Caco-2 (cell line): ENCODE data around the gene DSG4. TPM values are rescaled to one million over a fixed set of nuclear protein-coding genes. Genes with fewer than 3 reads are reported as not detected.

Experiments used
- BruUV-seq: library from RNA; stranded (reverse); fragments of 400-500 nt; replicated peaks from 2 replicates; lab custom pipeline; 2021; lab: Mats Ljungman, UMichigan
- CTCF ChIA-PET: fragments of 300-600 bp; sonication (Branson Sonifier 250); formaldehyde crosslinking; loops from one replicate; lab custom pipeline; 2022; ENCODE audit warnings: antibody characterized with exemption; lab: Charles Lee
- POLR2A ChIA-PET: fragments of 300-600 bp; sonication (Branson Sonifier 250); formaldehyde crosslinking; loops from one replicate; lab custom pipeline; 2022; ENCODE audit warnings: antibody characterized with exemption; lab: Charles Lee
- DNase-seq, 2 experiments: peaks; one replicate each; pipeline versions ENCODE4 v3.0.0 to v3.0.0-alpha.2; 2020 to 2022
- H3K27me3 ChIP-seq: replicated peaks from 2 replicates; pipeline ENCODE4 v1.6.0; 2011; ENCODE audit warnings: low read length; ENCODE audit not compliant: control insufficient read depth, insufficient read depth
- H3K36me3 ChIP-seq: 2 replicates; pipeline ENCODE4 v1.5.1; 2011; ENCODE audit warnings: low read length; ENCODE audit not compliant: control insufficient read depth, insufficient read depth
- H3K4me1 ChIP-seq: fragments of 250-450 bp; sonication (Bioruptor Pico); 2 replicates; pipeline ENCODE4 v1.5.1; 2020; ENCODE audit warnings: mild to moderate bottlenecking
- H3K4me3 ChIP-seq: 2 replicates; pipeline ENCODE4 v1.5.1; 2011; ENCODE audit warnings: low read depth, mild to moderate bottlenecking, control low read depth, low read length
- H3K9me3 ChIP-seq: fragments of 250-450 bp; sonication (Bioruptor Pico); 2 replicates; pipeline ENCODE4 v1.5.1; 2020; ENCODE audit warnings: mild to moderate bottlenecking, moderate library complexity
- H3K27ac Mint-ChIP-seq: one replicate; pipeline ENCODE4 v1.8.0; 2022; ENCODE audit warnings: mixed read lengths; ENCODE audit not compliant: unreplicated experiment
- H3K27me3 Mint-ChIP-seq: one replicate; pipeline ENCODE4 v1.8.0; 2022; ENCODE audit warnings: mixed read lengths; ENCODE audit not compliant: insufficient read depth, unreplicated experiment
- H3K36me3 Mint-ChIP-seq: one replicate; pipeline ENCODE4 v1.8.0; 2022; ENCODE audit warnings: mild to moderate bottlenecking, mixed read lengths; ENCODE audit not compliant: insufficient read depth, unreplicated experiment
- H3K4me1 Mint-ChIP-seq: one replicate; pipeline ENCODE4 v1.8.0; 2022; ENCODE audit warnings: low read depth, mixed read lengths; ENCODE audit not compliant: unreplicated experiment
- H3K4me3 Mint-ChIP-seq: one replicate; pipeline ENCODE4 v1.8.0; 2022; ENCODE audit warnings: mild to moderate bottlenecking, moderate library complexity, mixed read lengths; ENCODE audit not compliant: unreplicated experiment
- H3K9me3 Mint-ChIP-seq: one replicate; pipeline ENCODE4 v1.8.0; 2022; ENCODE audit warnings: mixed read lengths; ENCODE audit not compliant: unreplicated experiment
- CTCF ChIP-seq, 2 experiments: fragments of 200-600 bp in 1 of 2; IDR thresholded peaks; 1 replicate in 1 of 2; 2 replicates in 1 of 2; pipeline versions ENCODE4 v1.5.1 to v1.8.0; 2011 to 2022; ENCODE audit warnings: antibody characterized with exemption in 1 of 2, control low read depth in 1 of 2, inconsistent platforms in 1 of 2, low read depth in 1 of 2, low read length in 1 of 2, mild to moderate bottlenecking in 1 of 2, moderate library complexity in 1 of 2; ENCODE audit not compliant: insufficient read depth in 1 of 2, severe bottlenecking in 1 of 2, unreplicated experiment in 1 of 2
- intact Hi-C: fragments of 100-400 bp; cut with micrococcal nuclease; formaldehyde crosslinking; loops from one replicate; pipeline ENCODE4 v1.10.0; 2022; ENCODE audit not compliant: unreplicated experiment
- total RNA-seq: library from RNA; stranded (reverse); gene quantifications from 2 replicates; pipeline ENCODE4 v1.2.3, GENCODE V29; 2022

The DSG4 gene
- total RNA-seq, 1 experiment from 2014 or later: not detected

DNA sequence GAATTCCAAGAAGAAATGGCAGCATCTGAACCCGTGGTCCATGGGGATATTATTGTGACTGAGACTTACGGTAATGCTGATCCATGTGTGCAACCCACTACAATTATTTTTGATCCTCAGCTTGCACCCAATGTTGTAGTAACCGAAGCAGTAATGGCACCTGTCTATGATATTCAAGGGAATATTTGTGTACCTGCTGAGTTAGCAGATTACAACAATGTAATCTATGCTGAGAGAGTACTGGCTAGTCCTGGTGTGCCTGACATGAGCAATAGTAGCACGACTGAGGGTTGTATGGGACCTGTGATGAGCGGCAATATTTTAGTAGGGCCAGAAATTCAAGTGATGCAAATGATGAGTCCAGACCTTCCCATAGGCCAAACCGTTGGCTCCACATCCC is 36.6 kb downstream of the DSG4 start:
- BruUV-seq: no TSS peak
- Histone ChIP-seq H3K27me3 (no peaks in the 10 kb centered on the region), H3K4me1 (no peaks in the 10 kb centered on the region), H3K9me3 (no peaks in the 10 kb centered on the region), H3K36me3 (no peaks in the 10 kb centered on the region), H3K4me3 (no peak overlapping the region)
- Mint-ChIP-seq H3K27me3 (no peaks in the 10 kb centered on the region), H3K4me1 (no peaks in the 10 kb centered on the region), H3K4me3 (no peak overlapping the region), H3K27ac (no peak overlapping the region), H3K9me3 (no peaks in the 10 kb centered on the region), H3K36me3 (no peaks in the 10 kb centered on the region)
- intact Hi-C loops: no loop called here
- no peak for DNase-seq
- no peak for TF ChIP-seq CTCF (IDR thresholded peaks at IDR 0.05; ENCODE audit: insufficient read depth in 1 of 2, low read depth in 1 of 2, low read length in 1 of 2, severe bottlenecking in 1 of 2, unreplicated experiment in 1 of 2)
- ChIA-PET POLR2A (no interaction called here), CTCF (no interaction called here)

DNA sequence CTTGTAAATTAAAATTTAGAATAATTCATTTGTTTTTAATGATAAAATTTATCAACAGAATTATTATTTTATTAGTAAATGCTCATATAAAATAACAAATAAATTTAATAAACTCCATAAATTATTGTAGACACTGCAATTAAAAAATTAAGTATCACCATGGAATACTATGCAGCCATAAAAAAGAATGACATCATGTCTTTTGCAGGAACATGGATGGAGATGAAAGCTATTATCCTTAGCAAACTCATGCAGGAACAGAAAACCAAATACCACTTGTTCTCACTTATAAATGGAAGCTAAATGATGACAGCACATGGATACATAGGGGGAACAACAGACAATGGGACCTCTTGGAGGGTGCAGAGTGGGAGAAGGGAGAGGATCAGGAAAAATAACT is 41.3 kb downstream of the DSG4 start:
- no TSS peak for BruUV-seq

GRCh38 chr18:31419457-31419932 is 42.9 kb downstream of the DSG4 start:
- ChIA-PET POLR2A (no interaction called here), CTCF (no interaction called here)
- no peaks in the 10 kb centered on the region for H3K9me3 ChIP-seq

More for the DNA sequence above, 41.3 kb downstream of the DSG4 start:
- intact Hi-C loops: no loop called here
- H3K36me3 ChIP-seq: no peaks in the 10 kb centered on the region
- H3K27ac Mint-ChIP-seq: no peak overlapping the region
- POLR2A ChIA-PET: no interaction called here
- H3K4me3 ChIP-seq: no peak overlapping the region
- H3K9me3 ChIP-seq: no peaks in the 10 kb centered on the region
- no peaks in the 10 kb centered on the region for H3K4me1 ChIP-seq
- no peak overlapping the region for H3K4me3 Mint-ChIP-seq
- CTCF ChIA-PET: no interaction called here
- no peaks in the 10 kb centered on the region for H3K4me1 Mint-ChIP-seq
- H3K27me3 Mint-ChIP-seq: no peaks in the 10 kb centered on the region
- no peaks in the 10 kb centered on the region for H3K9me3 Mint-ChIP-seq
- no peaks in the 10 kb centered on the region for H3K36me3 Mint-ChIP-seq
- no peaks in the 10 kb centered on the region for H3K27me3 ChIP-seq
- no peak for TF ChIP-seq CTCF (IDR thresholded peaks at IDR 0.05; ENCODE audit: insufficient read depth in 1 of 2, low read depth in 1 of 2, low read length in 1 of 2, severe bottlenecking in 1 of 2, unreplicated experiment in 1 of 2)
- no peak for DNase-seq

More at GRCh38 chr18:31419457-31419932, 42.9 kb downstream of the DSG4 start:
- Histone ChIP-seq H3K36me3 (no peaks in the 10 kb centered on the region), H3K4me3 (no peak overlapping the region), H3K4me1 (no peaks in the 10 kb centered on the region), H3K27me3 (no peaks in the 10 kb centered on the region)
- Mint-ChIP-seq H3K36me3 (no peaks in the 10 kb centered on the region), H3K9me3 (no peaks in the 10 kb centered on the region), H3K27ac (no peak overlapping the region), H3K4me3 (no peak overlapping the region), H3K27me3 (no peaks in the 10 kb centered on the region), H3K4me1 (peaks cover 7% of the 10 kb centered on the region)
- no peak for TF ChIP-seq CTCF (IDR thresholded peaks at IDR 0.05; ENCODE audit: insufficient read depth in 1 of 2, low read depth in 1 of 2, low read length in 1 of 2, severe bottlenecking in 1 of 2, unreplicated experiment in 1 of 2)
- intact Hi-C loops: no loop called here
- no peak for DNase-seq
- no TSS peak for BruUV-seq
